Activated naive CD8-positive, alpha-beta T cell treated with anti-CD3 and anti-CD28 coated beads, Interleukin-2, amount 50 U/mL, for 16 hours (primary cell): ENCODE results near the gene LPIN2.
"Not testable (repeated sequence)": the region's sequence is repeated elsewhere in the genome, so short reads cannot be mapped to it uniquely, and the experiment has no call there.

Experiments used
- DNase-seq: peaks from one replicate; pipeline ENCODE4 v3.0.0-alpha.2; 2020; ENCODE audit warnings: low read depth, low spot score

LPIN2 gene

GRCh38 chr18:3010086-3010485 lies 2.9 kb downstream of the LPIN2 start:
- no peak for DNase-seq

- DNase-seq: no peak
Measured at GRCh38 chr18:3008541-3008940, 4.4 kb downstream of the LPIN2 start.

DNA sequence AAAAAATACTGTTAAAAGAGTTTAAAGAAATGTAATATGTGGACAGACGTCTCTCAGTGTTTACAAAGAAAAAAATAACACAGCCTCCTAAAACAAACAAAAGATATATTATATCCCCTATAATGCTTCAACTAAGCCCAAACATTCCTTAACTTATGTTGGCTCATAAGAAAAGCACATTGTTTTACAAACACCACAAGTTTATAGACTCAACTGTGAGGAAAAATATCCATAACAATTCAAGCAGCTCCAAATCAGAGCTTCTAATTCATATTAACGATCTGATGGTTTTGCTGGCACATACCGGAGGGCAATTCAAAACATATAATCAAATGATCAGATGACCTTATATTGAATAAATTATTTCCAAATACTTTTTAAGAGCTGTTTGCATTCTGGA lies 5.5 kb downstream of the LPIN2 start:
- no peak for DNase-seq

GRCh38 chr18:3005462-3005861 lies 7.5 kb downstream of the LPIN2 start:
- DNase-seq: no peak

DNA sequence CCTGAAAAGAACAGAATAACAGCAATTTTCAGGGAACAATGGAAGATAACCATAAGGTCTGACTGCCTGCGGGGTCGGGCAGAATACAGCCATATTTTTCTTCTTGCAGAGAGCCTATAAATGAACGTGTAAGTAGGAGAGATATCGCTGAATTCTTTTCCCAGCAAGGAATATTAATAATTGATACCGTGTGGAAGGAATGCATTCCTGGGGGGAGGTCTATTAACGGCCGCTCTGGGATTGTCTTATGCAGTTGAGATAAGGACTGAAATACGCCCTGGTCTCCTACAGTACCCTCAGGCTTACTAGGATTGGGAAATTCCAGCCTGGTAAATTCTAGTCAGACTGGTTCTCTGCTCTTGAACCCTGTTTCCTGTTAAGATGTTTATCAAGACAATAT lies 9.2 kb downstream of the LPIN2 start:
- not testable (repeated sequence) for DNase-seq

GRCh38 chr18:3002732-3003131 lies 10.2 kb downstream of the LPIN2 start:
- no peak for DNase-seq

GRCh38 chr18:2998644-2999043 lies 14.3 kb downstream of the LPIN2 start:
- DNase-seq: no peak

- no peak for DNase-seq
Measured at GRCh38 chr18:2997846-2998564, 14.9 kb downstream of the LPIN2 start.

DNA sequence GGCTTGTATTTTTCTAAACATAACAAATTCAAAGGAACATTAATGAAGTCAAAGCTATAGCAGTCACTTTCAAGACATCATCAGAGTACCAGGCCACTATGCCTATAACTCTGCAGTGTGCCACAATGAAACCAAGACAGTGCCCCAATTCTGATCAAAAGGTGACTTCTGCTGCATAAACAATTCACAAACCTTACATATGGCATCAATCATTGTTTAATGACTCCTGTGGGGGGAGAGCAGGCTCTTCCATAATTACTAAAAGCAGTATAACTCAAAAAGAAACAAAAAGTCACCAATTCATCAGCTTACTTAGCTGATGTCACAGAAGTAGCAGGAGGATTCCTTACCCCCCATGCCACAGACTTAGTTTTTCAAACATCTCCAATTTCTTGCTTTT lies 15.5 kb downstream of the LPIN2 start:
- no peak for DNase-seq

DNA sequence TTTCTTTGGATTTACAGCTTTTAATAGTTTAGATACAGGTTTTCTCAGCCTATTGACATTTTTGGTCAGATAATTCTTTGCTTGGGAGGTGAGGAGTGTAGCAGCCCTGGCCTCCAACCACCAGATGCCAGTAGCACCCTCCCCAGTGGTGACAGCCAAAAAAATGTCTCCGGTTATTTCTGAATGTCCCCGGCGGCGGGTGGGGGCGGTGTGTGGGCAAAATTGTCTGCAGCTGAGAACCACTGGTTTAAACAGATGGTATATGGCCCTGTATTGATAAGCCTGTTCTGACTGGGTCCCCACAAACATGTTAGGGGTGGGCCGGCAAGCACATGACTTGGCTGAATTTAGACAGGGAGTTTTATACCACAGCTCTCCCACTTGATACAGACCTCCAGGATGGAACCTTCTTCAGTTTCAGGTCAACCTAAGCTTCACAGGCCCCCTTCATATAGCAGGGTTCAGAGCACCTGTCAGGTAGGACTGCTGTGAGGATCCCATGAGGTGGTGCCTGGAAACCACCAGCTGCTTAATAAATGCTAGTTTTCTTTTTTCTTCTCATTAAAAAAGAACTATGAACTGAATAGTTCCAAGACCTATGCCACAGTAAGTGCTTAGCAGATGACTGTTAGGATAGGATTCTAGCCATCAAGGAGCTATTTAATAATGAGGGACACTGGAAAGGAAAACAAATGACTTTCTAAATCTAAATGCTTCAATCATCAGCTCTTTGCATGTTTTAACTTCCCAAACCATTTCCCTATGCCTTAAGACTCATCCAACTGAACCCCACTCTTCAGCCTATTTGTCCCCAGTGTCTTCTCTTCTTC lies 18.1 kb downstream of the LPIN2 start:
- DNase-seq: no peak

DNA sequence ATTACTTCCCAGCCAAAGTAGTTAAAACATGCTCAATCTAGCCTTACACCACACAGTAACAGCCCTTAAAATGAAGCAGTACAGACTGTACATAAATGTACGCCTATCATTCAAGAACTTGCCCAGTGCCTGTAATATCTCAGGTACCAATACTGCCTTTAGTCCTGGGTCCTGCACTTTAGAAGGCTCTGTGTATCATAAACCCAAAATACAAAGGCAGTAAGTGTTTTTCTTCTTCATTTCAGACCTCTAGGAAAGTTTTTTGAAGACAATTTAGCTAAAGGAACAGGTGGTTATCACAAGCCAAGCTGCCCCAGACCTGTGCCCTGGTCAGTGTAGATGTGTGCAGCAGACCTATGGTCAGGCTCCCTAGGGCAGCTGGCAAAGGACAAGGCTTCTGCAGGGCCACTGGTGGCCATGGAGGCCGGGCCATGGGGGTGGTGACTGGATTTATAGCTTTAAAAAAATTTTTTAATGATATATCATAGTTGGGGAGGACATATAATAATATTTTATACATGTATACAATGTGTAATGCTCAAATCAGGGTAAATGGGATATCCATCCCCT lies 18.8 kb downstream of the LPIN2 start:
- DNase-seq: no peak

- no peak for DNase-seq
Measured at GRCh38 chr18:2992995-2993877, 19.7 kb downstream of the LPIN2 start.

GRCh38 chr18:2990956-2991640 lies 21.8 kb downstream of the LPIN2 start:
- no peak for DNase-seq

DNA sequence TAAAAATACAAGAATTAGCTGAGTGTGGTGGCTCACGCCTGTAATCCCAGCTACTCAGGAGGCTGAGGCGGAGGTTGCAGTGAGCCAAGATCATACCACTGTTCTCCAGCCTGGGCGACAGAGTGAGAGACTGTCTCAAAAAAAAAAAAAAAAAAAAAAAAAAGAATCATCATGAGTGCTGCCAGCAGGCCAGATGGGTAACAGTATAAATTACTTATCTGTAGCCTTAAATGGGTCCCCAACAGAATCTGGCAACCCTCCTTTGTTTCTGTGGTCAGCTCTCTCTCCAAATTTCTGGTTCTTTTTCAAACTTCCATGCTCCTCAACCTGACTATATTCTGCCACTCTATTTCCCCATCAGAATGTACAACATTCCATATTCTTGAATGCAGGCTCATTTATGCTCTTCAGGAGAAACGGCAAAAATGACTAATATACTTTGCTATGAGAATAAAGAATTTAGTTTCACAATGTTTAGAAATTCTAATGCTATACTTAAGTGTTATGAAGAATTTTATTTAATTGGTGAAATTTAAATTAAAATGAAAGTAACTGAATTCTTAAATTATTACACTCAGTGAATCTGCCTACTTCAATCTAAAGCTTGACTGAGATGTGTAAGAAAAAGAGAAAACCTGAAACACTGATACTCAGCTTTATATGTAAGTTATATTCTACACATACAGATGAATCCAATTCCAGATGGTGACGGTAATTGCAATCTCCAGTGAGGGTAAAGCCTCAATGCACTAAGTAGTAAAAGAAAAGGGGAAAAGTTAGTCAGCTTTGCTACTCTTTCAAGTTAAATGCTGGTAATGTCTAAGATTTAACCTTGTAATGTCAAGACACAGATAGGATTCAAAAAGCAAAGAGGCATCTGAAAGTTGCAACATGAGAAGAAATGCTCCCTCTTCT lies 24.8 kb downstream of the LPIN2 start:
- DNase-seq: no peak

GRCh38 chr18:2986150-2986865 lies 26.6 kb downstream of the LPIN2 start:
- DNase-seq: no peak

GRCh38 chr18:2985628-2986027 lies 27.3 kb downstream of the LPIN2 start:
- no peak for DNase-seq

GRCh38 chr18:2984703-2985261 lies 28.2 kb downstream of the LPIN2 start:
- DNase-seq: no peak

GRCh38 chr18:2984091-2984490 lies 28.9 kb downstream of the LPIN2 start:
- DNase-seq: no peak

DNA sequence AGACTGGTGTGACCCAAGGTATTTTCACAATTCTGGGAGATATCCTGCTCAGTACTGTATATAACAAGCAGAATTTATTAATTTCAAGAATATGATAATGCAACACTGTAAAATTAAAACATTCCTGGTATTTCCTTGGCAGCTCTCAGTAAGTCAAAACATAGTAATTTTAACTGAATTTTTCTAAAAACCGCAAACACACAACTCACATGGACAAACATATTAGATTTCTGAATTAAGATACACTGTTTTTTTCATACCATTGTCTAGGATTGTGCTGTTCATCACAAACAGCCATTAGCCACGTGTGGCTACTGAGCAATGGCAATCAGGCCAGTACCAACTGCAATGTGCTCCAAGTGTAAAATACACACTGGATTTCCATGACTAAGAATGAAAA lies 29.6 kb downstream of the LPIN2 start:
- DNase-seq: no peak
